GM13976 (cell line): ENCODE data around the gene DAB1.

Experiments used
- DNase-seq: peaks from one replicate; pipeline ENCODE4 v3.0.0; 2012; ENCODE audit warnings: low spot score
- CTCF ChIP-seq: IDR thresholded peaks from 2 replicates; pipeline ENCODE4 v1.5.1; 2012; ENCODE audit warnings: borderline replicate concordance, mild to moderate bottlenecking; ENCODE audit not compliant: insufficient read depth; ENCODE audit errors: extremely low read depth, missing control alignments, control extremely low read depth
- in situ Hi-C: fragments of 300-500 bp; cut with MboI; formaldehyde crosslinking; loops from one replicate; pipeline ENCODE4 v1.12.0; 2022; ENCODE audit warnings: low sequenced_read_pairs, mixed read lengths, inconsistent platforms; ENCODE audit not compliant: unreplicated experiment

Gene DAB1

GRCh38 chr1:57067863-57068262 is 356.0 kb downstream of the DAB1 start:
- TF ChIP-seq CTCF: no peak
- DNase-seq: no peak
- in situ Hi-C loops: no loop called here

- no peak for TF ChIP-seq CTCF
- no peak for DNase-seq
- in situ Hi-C loops: no loop called here
These were observed 356.8 kb downstream of the DAB1 start for GRCh38 chr1:57066980-57067610.

GRCh38 chr1:57065442-57065841 is 358.4 kb downstream of the DAB1 start:
- DNase-seq: no peak
- TF ChIP-seq CTCF: no peak
- in situ Hi-C loops: no loop called here

GRCh38 chr1:57064379-57065140 is 359.3 kb downstream of the DAB1 start:
- no peak for TF ChIP-seq CTCF
- DNase-seq: no peak
- in situ Hi-C loops: no loop called here

GRCh38 chr1:57063406-57064125 is 360.3 kb downstream of the DAB1 start:
- in situ Hi-C loops: no loop called here
- DNase-seq: no peak

More at GRCh38 chr1:57063406-57064125, 360.3 kb downstream of the DAB1 start:
- no peak for TF ChIP-seq CTCF
